Nephron progenitor cell (in vitro differentiated cells): ENCODE measurements around the gene COL5A3.

Experiments
- DNase-seq: peaks from one replicate; pipeline ENCODE4 v3.0.0; 2021
- H3K27ac Mint-ChIP-seq: 2 replicates; pipeline ENCODE4 v1.8.0; 2021; ENCODE audit warnings: mild to moderate bottlenecking, moderate library complexity, mixed read lengths
- H3K27me3 Mint-ChIP-seq: 2 replicates; pipeline ENCODE4 v1.8.0; 2021; ENCODE audit warnings: mild to moderate bottlenecking, low read depth, mixed read lengths; ENCODE audit not compliant: poor library complexity
- H3K36me3 Mint-ChIP-seq: 2 replicates; pipeline ENCODE4 v1.8.0; 2021; ENCODE audit warnings: low read depth, mixed read lengths
- H3K4me1 Mint-ChIP-seq: 2 replicates; pipeline ENCODE4 v1.8.0; 2021; ENCODE audit warnings: mixed read lengths
- H3K4me3 Mint-ChIP-seq: 2 replicates; pipeline ENCODE4 v1.8.0; 2021; ENCODE audit warnings: mild to moderate bottlenecking, moderate library complexity, mixed read lengths
- H3K9me3 Mint-ChIP-seq: 2 replicates; pipeline ENCODE4 v1.8.0; 2021; ENCODE audit warnings: mild to moderate bottlenecking, moderate library complexity, mixed read lengths
- CTCF ChIP-seq: fragments of 200-600 bp; sonication (generic); IDR thresholded peaks from 2 replicates; pipeline ENCODE4 v1.5.0; 2021; ENCODE audit warnings: antibody characterized with exemption

The COL5A3 gene

GRCh38 chr19:9941231-9941630 is 69.1 kb downstream of the COL5A3 start:
- peaks cover 23% of the 10 kb centered on the region for H3K4me1 Mint-ChIP-seq
- H3K4me3 Mint-ChIP-seq: no peak overlapping the region
- H3K27ac Mint-ChIP-seq: no peak overlapping the region
- no peak for DNase-seq
- no peaks in the 10 kb centered on the region for H3K36me3 Mint-ChIP-seq
- H3K27me3 Mint-ChIP-seq: peaks cover 44% of the 10 kb centered on the region
- TF ChIP-seq CTCF: no peak
- H3K9me3 Mint-ChIP-seq: peaks cover 20% of the 10 kb centered on the region

GRCh38 chr19:9940778-9941177 is 69.5 kb downstream of the COL5A3 start:
- H3K27ac Mint-ChIP-seq: no peak overlapping the region
- H3K9me3 Mint-ChIP-seq: peaks cover 20% of the 10 kb centered on the region
- DNase-seq: no peak
- peaks cover 24% of the 10 kb centered on the region for H3K4me1 Mint-ChIP-seq
- no peaks in the 10 kb centered on the region for H3K36me3 Mint-ChIP-seq
- TF ChIP-seq CTCF: no peak
- H3K27me3 Mint-ChIP-seq: peaks cover 45% of the 10 kb centered on the region
- no peak overlapping the region for H3K4me3 Mint-ChIP-seq

GRCh38 chr19:9939301-9939913 is 70.9 kb downstream of the COL5A3 start:
- Mint-ChIP-seq H3K4me1 (peaks cover 26% of the 10 kb centered on the region), H3K27me3 (peaks cover 59% of the 10 kb centered on the region), H3K4me3 (no peak overlapping the region), H3K36me3 (no peaks in the 10 kb centered on the region), H3K9me3 (peaks cover 20% of the 10 kb centered on the region), H3K27ac (no peak overlapping the region)
- no peak for TF ChIP-seq CTCF
- no peak for DNase-seq

- peak; percentile 22 for DNase-seq
- peaks cover 51% of the 10 kb centered on the region for H3K27me3 Mint-ChIP-seq
- peaks cover 10% of the 10 kb centered on the region for H3K9me3 Mint-ChIP-seq
- peaks cover 22% of the 10 kb centered on the region for H3K4me1 Mint-ChIP-seq
- H3K36me3 Mint-ChIP-seq: no peaks in the 10 kb centered on the region
- no peak overlapping the region for H3K27ac Mint-ChIP-seq
- peak overlapping the region; percentile 78 for H3K4me3 Mint-ChIP-seq
- no peak for TF ChIP-seq CTCF
Measured at GRCh38 chr19:9937001-9937411, 73.3 kb downstream of the COL5A3 start.

- peak within 1 kb of the TSS; percentile 96 for H3K4me3 Mint-ChIP-seq
- peak; percentile 86 for DNase-seq
- H3K36me3 Mint-ChIP-seq: no peaks in the 10 kb centered on the region
- peaks cover 5% of the 10 kb centered on the region for H3K9me3 Mint-ChIP-seq
- H3K27ac Mint-ChIP-seq: peak within 1 kb of the TSS; percentile 17
- peaks cover 51% of the 10 kb centered on the region for H3K27me3 Mint-ChIP-seq
- H3K4me1 Mint-ChIP-seq: peaks cover 22% of the 10 kb centered on the region
- TF ChIP-seq CTCF: no peak
Measured at GRCh38 chr19:9936326-9937000, 73.8 kb downstream of the COL5A3 start, which contains the start of gene OLFM2. Gene OLFM2, minus strand, starts transcription at chr19:9936515. Its CDS starts 149 bp downstream, at chr19:9936366.
